Coronary artery (tissue), 2 donors: ENCODE measurements around the gene CENPS.
"Not testable (repeated sequence)": the region's sequence is repeated elsewhere in the genome, so short reads cannot be mapped to it uniquely, and the experiment has no call there.

Experiments
- DNase-seq: peaks from one replicate; pipeline ENCODE4 v3.0.0-alpha.2; 2017; ENCODE audit warnings: low spot score
- H3K27ac ChIP-seq, 2 donors: fragments of 200-600 bp; sonication (generic); one replicate each; pipeline ENCODE4 v1.5.1; 2016 to 2019
- H3K4me3 ChIP-seq: fragments of 200-600 bp; sonication (generic); 2 replicates; pipeline ENCODE4 v1.5.1; 2016; ENCODE audit warnings: mild to moderate bottlenecking, moderate library complexity
- TF ChIP-seq, protein P1 (sequence below): fragments of 200-600 bp; sonication (generic); IDR thresholded peaks from one replicate; pipeline ENCODE4 v1.5.1; 2019; ENCODE audit warnings: antibody characterized with exemption

The CENPS gene

DNA sequence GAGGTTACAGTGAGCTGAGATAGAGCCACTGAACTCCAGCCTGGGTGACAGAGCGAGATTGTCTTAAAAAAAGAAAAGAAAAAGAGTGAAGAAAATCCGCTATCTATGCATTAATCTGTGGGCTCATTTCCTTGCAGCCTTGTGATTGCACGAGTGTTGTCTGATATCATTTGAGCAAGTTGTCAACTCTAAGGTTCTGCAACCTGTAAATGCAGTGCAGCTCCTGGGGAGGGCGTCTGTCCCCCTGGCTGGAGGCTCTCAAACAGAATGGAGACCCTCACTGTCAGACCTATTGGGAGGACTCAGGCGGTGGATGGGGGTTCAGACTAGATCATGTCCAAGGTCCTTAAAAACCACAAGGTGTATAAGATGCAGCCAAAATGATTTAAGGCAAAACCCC, 25.8 kb downstream of the CENPS start:
- H3K4me3 ChIP-seq: no peak overlapping the region
- no peak overlapping the region for H3K27ac ChIP-seq
- TF ChIP-seq, protein P1, sequence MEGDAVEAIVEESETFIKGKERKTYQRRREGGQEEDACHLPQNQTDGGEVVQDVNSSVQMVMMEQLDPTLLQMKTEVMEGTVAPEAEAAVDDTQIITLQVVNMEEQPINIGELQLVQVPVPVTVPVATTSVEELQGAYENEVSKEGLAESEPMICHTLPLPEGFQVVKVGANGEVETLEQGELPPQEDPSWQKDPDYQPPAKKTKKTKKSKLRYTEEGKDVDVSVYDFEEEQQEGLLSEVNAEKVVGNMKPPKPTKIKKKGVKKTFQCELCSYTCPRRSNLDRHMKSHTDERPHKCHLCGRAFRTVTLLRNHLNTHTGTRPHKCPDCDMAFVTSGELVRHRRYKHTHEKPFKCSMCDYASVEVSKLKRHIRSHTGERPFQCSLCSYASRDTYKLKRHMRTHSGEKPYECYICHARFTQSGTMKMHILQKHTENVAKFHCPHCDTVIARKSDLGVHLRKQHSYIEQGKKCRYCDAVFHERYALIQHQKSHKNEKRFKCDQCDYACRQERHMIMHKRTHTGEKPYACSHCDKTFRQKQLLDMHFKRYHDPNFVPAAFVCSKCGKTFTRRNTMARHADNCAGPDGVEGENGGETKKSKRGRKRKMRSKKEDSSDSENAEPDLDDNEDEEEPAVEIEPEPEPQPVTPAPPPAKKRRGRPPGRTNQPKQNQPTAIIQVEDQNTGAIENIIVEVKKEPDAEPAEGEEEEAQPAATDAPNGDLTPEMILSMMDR: no peak
- no peak for DNase-seq

DNA sequence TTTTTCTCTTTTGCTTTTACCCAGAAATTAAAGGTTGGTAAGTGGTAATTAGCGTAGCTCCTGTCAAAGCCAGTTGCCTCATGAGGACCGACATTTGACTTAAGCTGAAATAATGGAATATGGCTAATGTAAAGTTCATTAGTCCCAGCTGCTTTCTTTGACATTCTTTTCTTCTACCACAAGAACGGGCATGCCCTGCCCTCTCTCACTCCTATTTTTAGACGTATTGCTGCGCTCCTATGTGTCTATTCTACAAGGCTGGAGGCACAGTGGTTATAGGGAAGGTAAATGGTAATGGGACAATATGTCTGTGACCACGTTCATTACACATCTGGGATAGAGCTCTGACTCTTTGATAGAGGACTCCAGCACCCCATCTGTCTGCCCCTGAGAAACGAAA, 26.4 kb downstream of the CENPS start:
- TF ChIP-seq, protein P1: no peak
- DNase-seq: no peak
- no peak overlapping the region for H3K27ac ChIP-seq
- no peak overlapping the region for H3K4me3 ChIP-seq

DNA sequence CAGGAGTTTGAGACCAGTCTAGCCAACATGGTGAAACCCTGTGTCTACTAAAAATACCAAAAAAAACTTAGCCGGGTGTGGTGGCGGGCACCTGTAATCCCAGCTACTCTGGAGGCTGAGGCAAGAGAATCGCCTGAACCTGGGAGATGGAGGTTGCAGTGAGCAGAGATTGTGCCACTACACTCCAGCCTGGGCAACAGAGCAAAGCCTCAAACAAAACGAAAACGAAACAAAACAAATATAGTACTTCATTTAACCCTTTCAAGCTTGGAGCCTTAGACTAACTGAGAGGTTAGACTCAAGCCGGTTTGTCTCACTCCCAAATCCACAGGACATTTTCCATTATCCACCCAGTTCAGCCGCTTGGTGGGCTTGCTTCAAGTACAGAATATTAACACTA, 27.2 kb downstream of the CENPS start:
- not testable (repeated sequence) for H3K4me3 ChIP-seq, H3K27ac ChIP-seq, DNase-seq

DNA sequence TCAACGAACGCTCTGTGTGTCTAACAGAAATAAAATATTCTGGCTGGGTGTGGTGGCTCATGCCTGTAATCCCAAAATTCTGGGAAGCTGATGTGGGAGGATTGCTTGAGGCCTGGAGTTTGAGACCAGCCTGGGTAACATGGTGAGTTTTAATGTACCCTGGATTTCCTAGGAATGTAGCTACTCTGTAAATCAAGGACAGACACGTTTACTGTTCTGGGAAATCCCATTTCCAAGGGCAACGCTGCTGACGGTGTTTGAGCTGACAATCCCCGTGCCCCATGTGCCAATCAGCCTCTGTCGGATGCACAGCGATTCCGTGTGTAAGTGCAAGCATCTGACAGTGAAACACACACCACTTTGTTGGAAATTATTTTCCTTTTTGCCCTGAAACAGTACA, 27.6 kb downstream of the CENPS start:
- no peak overlapping the region for H3K4me3 ChIP-seq
- no peak for DNase-seq
- TF ChIP-seq, protein P1: no peak
- H3K27ac ChIP-seq: no peak overlapping the region

DNA sequence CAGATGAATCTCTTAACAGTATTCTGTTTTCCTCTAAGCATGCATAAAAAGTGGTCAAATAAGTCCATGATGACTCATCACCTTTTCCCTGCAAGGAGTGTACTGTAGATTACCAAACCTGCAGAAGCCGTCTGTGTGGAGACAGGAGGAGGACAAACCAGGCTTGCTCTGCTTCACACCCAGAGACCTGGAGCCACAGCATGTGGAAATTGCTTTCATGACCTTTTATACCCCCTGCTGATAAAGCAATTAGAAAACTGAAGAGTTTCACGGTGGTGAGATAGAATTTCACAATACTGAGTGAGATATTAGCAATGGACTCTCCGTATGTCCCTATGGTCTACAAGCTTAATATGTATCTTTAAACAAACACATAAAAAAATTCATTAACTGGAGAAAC, 29.0 kb downstream of the CENPS start:
- TF ChIP-seq, protein P1: no peak
- no peak overlapping the region for H3K4me3 ChIP-seq
- H3K27ac ChIP-seq: no peak overlapping the region
- no peak for DNase-seq

DNA sequence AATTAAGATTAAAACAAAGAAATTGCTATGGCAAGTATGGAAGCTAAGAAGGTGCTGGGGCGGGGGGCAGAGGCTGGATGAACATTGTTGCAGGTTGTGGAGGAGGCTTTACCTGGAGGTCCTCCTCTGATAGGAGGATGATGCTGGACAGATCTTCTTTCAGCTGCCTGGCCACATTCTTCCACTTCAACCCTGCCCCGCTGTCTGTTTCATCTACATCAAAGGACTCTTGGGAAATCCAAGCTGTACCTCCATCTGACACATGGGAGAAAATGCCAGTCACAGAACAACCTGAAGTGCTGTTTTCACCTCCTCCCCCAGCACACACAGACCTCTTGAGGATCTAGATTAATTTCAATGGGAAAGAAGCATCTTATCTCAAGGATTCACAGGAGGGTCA, 36.8 kb downstream of the CENPS start:
- TF ChIP-seq, protein P1: no peak
- H3K27ac ChIP-seq: no peak overlapping the region
- DNase-seq: no peak
- no peak overlapping the region for H3K4me3 ChIP-seq

DNA sequence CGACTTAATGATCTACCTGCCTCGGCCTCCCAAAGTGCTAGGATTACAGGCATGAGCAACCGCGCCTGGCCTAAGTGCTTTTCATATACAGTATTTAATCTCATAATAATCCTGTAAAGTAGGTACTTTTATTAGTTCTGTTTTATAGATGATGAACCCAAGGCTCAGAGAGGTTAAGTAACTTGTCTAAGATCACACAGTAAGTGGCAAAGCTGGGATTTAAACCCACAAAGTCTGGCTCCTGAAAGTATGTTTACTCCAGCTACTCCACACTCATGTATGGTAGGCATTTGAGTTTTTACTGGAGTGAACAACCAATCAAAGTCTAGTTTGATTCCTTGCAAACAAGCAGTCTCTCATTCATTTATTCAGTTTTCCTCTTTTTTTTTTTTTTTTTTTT, 39.8 kb downstream of the CENPS start:
- no peak for DNase-seq
- TF ChIP-seq, protein P1: no peak
- H3K27ac ChIP-seq: no peak overlapping the region
- H3K4me3 ChIP-seq: no peak overlapping the region
